Breast epithelium (tissue), 3 donors: ENCODE measurements around the gene CEP20.

ENCODE experiments used
- CTCF ChIP-seq, 3 donors: fragments of 450-650 bp; IDR thresholded peaks; one replicate each; pipeline ENCODE4 v1.5.1; 2016 to 2017; ENCODE audit warnings: antibody characterized with exemption in 3 of 3, mild to moderate bottlenecking in 3 of 3, moderate library complexity in 3 of 3
- POLR2A ChIP-seq: fragments of 450-650 bp; IDR thresholded peaks from one replicate; pipeline ENCODE4 v1.6.1; 2016; ENCODE audit warnings: antibody characterized with exemption, mild to moderate bottlenecking, moderate library complexity
- POLR2AphosphoS5 ChIP-seq, 3 donors: sonication (generic); formaldehyde crosslinking; IDR thresholded peaks; one replicate each; pipeline ENCODE4 v1.6.1; 2017; ENCODE audit warnings: antibody characterized with exemption in 3 of 3

GRCh38 chr16:15865742-15866141 lies 22.7 kb downstream of the CEP20 start:
- TF ChIP-seq POLR2AphosphoS5 (IDR thresholded peaks at IDR 0.05) (no peak), CTCF (IDR thresholded peaks at IDR 0.05) (no peak), POLR2A (no peak)
